D721Med (cell line): ENCODE measurements around the gene GSS.

Experiments used
- DNase-seq: peaks from one replicate; pipeline ENCODE4 v3.0.0; 2011; ENCODE audit warnings: low spot score; ENCODE audit not compliant: insufficient read length
- FAIRE-seq: peaks from 2 replicates; lab custom pipeline; 2011; peaks lifted over from hg19 to GRCh38; lab: Jason Lieb, UNC
- TF ChIP-seq, protein P1 (sequence below): IDR thresholded peaks from 2 replicates; pipeline ENCODE4 v1.5.1; 2012; ENCODE audit warnings: mild to moderate bottlenecking, control low read depth; ENCODE audit not compliant: insufficient read depth; ENCODE audit errors: missing control alignments

GSS gene

DNA sequence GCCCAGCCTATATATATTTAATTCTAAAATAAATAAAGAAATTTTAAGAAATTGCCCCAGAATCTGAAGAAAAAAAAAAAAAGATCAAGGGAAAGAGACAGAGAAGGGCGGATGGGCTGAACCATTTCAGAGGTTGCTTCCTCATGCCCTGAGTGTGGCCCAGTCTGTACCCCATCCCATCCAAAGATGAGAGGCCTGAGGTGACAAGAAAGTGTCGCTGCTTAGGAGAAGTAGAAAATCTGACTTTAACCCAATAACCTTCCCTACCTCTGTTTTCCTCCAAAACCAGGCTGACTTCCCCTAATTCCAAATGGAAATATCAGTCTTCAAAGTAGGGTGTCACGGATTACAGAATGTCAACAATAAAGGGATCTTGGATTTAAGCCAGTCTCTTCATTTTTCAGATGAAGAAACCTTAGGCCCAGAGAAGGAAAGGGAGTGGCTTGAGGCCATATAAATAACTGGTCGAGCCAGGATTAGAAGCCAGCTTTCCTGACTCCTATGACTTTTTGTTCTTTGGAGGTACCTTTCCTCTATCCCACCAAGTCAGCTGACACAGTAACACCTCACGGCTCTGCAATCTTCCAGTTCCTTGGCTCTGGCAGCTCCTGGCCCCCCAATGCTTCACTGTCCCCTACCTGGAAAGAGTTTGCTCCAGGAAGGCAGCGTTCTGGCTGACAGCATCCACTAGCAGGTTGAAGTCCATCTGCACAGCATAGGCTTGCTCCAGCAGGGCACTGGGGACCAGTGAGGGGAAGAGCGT is 10.1 kb downstream of the GSS start:
- DNase-seq (no peak), FAIRE-seq (no peak)
- TF ChIP-seq, protein P1, sequence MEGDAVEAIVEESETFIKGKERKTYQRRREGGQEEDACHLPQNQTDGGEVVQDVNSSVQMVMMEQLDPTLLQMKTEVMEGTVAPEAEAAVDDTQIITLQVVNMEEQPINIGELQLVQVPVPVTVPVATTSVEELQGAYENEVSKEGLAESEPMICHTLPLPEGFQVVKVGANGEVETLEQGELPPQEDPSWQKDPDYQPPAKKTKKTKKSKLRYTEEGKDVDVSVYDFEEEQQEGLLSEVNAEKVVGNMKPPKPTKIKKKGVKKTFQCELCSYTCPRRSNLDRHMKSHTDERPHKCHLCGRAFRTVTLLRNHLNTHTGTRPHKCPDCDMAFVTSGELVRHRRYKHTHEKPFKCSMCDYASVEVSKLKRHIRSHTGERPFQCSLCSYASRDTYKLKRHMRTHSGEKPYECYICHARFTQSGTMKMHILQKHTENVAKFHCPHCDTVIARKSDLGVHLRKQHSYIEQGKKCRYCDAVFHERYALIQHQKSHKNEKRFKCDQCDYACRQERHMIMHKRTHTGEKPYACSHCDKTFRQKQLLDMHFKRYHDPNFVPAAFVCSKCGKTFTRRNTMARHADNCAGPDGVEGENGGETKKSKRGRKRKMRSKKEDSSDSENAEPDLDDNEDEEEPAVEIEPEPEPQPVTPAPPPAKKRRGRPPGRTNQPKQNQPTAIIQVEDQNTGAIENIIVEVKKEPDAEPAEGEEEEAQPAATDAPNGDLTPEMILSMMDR, result no peak

DNA sequence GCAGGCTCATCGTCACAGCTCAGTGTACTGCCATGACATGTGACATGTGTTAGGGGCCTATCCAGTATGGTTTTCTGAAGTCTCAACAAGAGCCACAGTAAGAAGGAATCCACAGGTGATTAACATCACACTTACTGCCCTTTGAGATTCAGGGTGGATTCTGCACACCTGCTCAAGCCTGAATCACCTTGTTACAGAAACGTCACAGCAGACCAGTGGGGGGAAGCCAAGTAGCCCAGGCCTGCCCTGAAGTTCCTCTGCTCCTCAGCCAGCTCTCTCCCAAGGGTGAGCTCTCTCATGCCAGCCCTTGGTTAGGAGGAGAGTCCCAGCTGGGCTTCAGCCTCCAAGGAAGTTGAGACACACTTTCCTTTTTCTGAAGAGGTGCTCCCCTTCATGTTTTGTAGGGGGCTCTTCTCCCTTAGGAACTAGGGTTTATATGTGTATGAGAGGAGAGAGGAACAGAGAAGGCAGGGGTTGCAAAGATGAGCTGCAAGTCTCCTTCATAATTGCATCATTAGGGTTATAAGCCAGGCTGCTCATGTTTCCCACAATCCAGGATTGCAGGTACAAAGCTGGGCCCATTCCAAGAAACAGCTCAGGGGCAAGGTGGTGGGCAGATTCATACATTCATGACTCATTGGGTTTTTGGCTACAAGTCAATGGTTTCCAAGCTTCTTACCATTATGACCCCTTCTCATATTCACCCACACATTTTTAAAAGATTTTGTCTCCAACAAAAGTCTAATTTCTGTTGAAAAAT is 11.6 kb downstream of the GSS start:
- FAIRE-seq, result no peak
- TF ChIP-seq, protein P1, result no peak
- no peak for DNase-seq

DNA sequence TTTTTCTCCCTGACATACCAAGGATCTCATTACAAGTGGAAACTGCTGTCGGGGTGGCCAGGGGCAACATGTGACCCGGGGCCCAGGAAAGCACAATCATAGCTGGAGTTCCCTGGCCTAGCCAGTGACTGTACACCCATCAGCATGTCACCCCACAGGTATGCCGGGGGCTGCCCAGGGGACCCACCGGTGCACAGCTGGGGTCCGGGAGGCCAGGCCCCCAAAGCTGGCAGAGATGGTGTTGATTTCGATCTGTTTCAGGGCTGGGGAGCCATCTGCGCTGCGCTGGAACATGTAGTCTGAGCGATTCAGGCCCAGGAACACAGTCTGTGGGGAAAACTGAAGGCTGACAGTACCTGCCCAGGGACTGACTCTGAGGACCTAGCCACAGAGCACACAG is 13.3 kb downstream of the GSS start:
- TF ChIP-seq, protein P1, result no peak
- no peak for DNase-seq
- no peak for FAIRE-seq

DNA sequence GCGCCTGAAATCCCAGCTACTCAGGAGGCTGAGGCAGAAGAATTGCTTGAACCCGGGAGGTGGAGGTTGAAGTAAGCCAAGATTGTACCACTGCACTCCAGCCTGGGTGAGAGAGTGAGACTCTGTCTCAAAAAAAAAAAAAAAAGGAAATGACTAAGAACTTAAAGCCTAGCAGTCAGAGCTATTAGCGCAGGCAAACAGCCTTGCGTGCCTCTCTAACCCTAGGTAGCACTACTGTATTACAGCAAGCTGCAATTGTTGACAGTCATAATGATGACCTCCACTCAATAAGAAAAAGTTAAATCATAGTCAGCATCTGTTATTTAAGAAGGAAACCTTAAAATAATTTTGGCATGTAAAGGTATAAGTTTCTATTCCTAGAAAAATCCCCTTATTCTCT is 14.4 kb downstream of the GSS start:
- no peak for FAIRE-seq
- DNase-seq, result no peak
- TF ChIP-seq, protein P1, result no peak

GRCh38 chr20:34940081-34940481 is 15.5 kb downstream of the GSS start:
- TF ChIP-seq, protein P1, result no peak
- FAIRE-seq, result no peak
- DNase-seq, result no peak

GRCh38 chr20:34938466-34939163 is 17.0 kb downstream of the GSS start:
- TF ChIP-seq, protein P1, result no peak
- DNase-seq (no peak), FAIRE-seq (no peak)

- TF ChIP-seq, protein P1, result no peak
- DNase-seq (no peak), FAIRE-seq (no peak)
These were observed 23.8 kb downstream of the GSS start for GRCh38 chr20:34931771-34932170.
